Neuronal stem cell (in vitro differentiated cells): Measurements from ENCODE around the gene RAB27A.

Experiments
- DNase-seq: peaks from one replicate; pipeline ENCODE4 v3.0.0-alpha.2; 2013; ENCODE audit warnings: low spot score
- H2AFZ ChIP-seq: one replicate; pipeline ENCODE4 v1.6.1; 2013; ENCODE audit warnings: mild to moderate bottlenecking, low read length, inconsistent platforms
- H2AK5ac ChIP-seq: 2 replicates; pipeline ENCODE4 v1.6.1; 2013; ENCODE audit warnings: low read depth, mild to moderate bottlenecking, inconsistent platforms, low read length, moderate library complexity, mixed read lengths
- H2BK120ac ChIP-seq: 2 replicates; pipeline ENCODE4 v1.6.1; 2013; ENCODE audit warnings: low read depth, mild to moderate bottlenecking, inconsistent platforms, low read length, moderate library complexity, mixed read lengths
- H2BK12ac ChIP-seq: one replicate; pipeline ENCODE4 v1.6.1; 2013; ENCODE audit warnings: low read length, inconsistent platforms
- H2BK15ac ChIP-seq: 2 replicates; pipeline ENCODE4 v1.6.1; 2013; ENCODE audit warnings: mild to moderate bottlenecking, low read length, inconsistent platforms, mixed read lengths
- H2BK5ac ChIP-seq: one replicate; pipeline ENCODE4 v1.6.1; 2013; ENCODE audit warnings: inconsistent platforms, mild to moderate bottlenecking, low read length, moderate library complexity
- H3K14ac ChIP-seq: one replicate; pipeline ENCODE4 v1.6.1; 2013; ENCODE audit warnings: low read length, inconsistent platforms
- H3K18ac ChIP-seq: 2 replicates; pipeline ENCODE4 v1.6.1; 2013; ENCODE audit warnings: low read length, inconsistent platforms
- H3K23ac ChIP-seq: 2 replicates; pipeline ENCODE4 v1.6.1; 2013; ENCODE audit warnings: low read depth, mild to moderate bottlenecking, mixed read lengths, low read length, inconsistent platforms; ENCODE audit not compliant: poor library complexity
- H3K27ac ChIP-seq: replicated peaks from 3 replicates; pipeline ENCODE4 v1.5.1; 2013; ENCODE audit warnings: low read length, inconsistent platforms
- H3K27me3 ChIP-seq, 3 experiments: 2 replicates each; pipeline ENCODE4 v1.6.1; 2013; ENCODE audit warnings: low read length in 3 of 3, mild to moderate bottlenecking in 2 of 3, inconsistent platforms in 1 of 3, low read depth in 1 of 3, mixed read lengths in 1 of 3, moderate library complexity in 1 of 3; ENCODE audit not compliant: control insufficient read depth in 3 of 3, insufficient read depth in 3 of 3
- H3K36me3 ChIP-seq, 2 donors: replicated peaks in 1 of 2; 2 replicates each; pipeline ENCODE4 v1.6.1; 2013; ENCODE audit warnings: low read length in 2 of 2; ENCODE audit not compliant: control insufficient read depth in 2 of 2, insufficient read depth in 2 of 2
- H3K4ac ChIP-seq: 2 replicates; pipeline ENCODE4 v1.6.1; 2013; ENCODE audit warnings: inconsistent platforms, mild to moderate bottlenecking, low read length, moderate library complexity
- H3K4me1 ChIP-seq, 2 donors: 1 replicate in 1 of 2; 2 replicates in 1 of 2; pipeline ENCODE4 v1.6.1; 2013; ENCODE audit warnings: low read length in 2 of 2, low read depth in 1 of 2; ENCODE audit not compliant: control insufficient read depth in 2 of 2, insufficient read depth in 1 of 2
- H3K4me2 ChIP-seq: one replicate; pipeline ENCODE4 v1.6.1; 2013; ENCODE audit warnings: mild to moderate bottlenecking, low read length, inconsistent platforms; ENCODE audit not compliant: insufficient read depth, poor library complexity, severe bottlenecking
- H3K4me3 ChIP-seq, 2 donors: 2 replicates each; pipeline ENCODE4 v1.5.1; 2013; ENCODE audit warnings: low read length in 2 of 2, mild to moderate bottlenecking in 2 of 2, inconsistent platforms in 1 of 2, moderate library complexity in 1 of 2
- H3K79me1 ChIP-seq: one replicate; pipeline ENCODE4 v1.6.1; 2013; ENCODE audit warnings: low read depth, mild to moderate bottlenecking, inconsistent platforms, low read length, moderate library complexity
- H3K9ac ChIP-seq: one replicate; pipeline ENCODE4 v1.6.1; 2013; ENCODE audit warnings: mild to moderate bottlenecking, low read depth, low read length, inconsistent platforms; ENCODE audit not compliant: poor library complexity
- H3K9me3 ChIP-seq, 2 donors: replicated peaks in 1 of 2; 2 replicates each; pipeline versions ENCODE3 to v1.6.1; 2013; ENCODE audit warnings: low read length in 2 of 2, mild to moderate bottlenecking in 2 of 2, inconsistent platforms in 1 of 2, low read depth in 1 of 2, mixed read lengths in 1 of 2, moderate library complexity in 1 of 2; ENCODE audit not compliant: control insufficient read depth in 2 of 2, insufficient read depth in 1 of 2
- H4K8ac ChIP-seq: one replicate; pipeline ENCODE4 v1.6.1; 2013; ENCODE audit warnings: low read depth, mild to moderate bottlenecking, inconsistent platforms, low read length, moderate library complexity
- H4K91ac ChIP-seq: one replicate; pipeline ENCODE4 v1.6.1; 2013; ENCODE audit warnings: low read length, low read depth, mild to moderate bottlenecking, inconsistent platforms; ENCODE audit not compliant: poor library complexity
- WGBS, 2 donors: extraction: QIAGEN DNeasy Blood & Tissue Kit; methylation state at CpG; one replicate each; pipeline ENCODE4 v1.1.7; 2013; ENCODE audit warnings: missing lambda C conversion rate in 2 of 2, mixed read lengths in 1 of 2; ENCODE audit not compliant: insufficient read length in 2 of 2, insufficient replicate concordance in 1 of 2; ENCODE audit errors: extremely low coverage in 2 of 2; 5-methylcytosine and 5-hydroxymethylcytosine counted together

The RAB27A gene

GRCh38 chr15:55170361-55170760, 119.3 kb downstream of the RAB27A start:
- Histone ChIP-seq H3K9ac (no peak overlapping the region), H3K4ac (no peak overlapping the region), H3K4me3 (no peak overlapping the region), H2AK5ac (no peak overlapping the region), H3K27me3 (no peaks in the 10 kb centered on the region), H2BK120ac (no peak overlapping the region), H3K4me1 (no peaks in the 10 kb centered on the region), H3K9me3 (no peaks in the 10 kb centered on the region), H3K79me1 (no peaks in the 10 kb centered on the region), H3K23ac (no peak overlapping the region), H4K8ac (no peak overlapping the region), H2BK12ac (no peak overlapping the region), H3K36me3 (no peaks in the 10 kb centered on the region), H2AFZ (no peak overlapping the region), H2BK15ac (no peak overlapping the region), H2BK5ac (no peak overlapping the region), H4K91ac (no peak overlapping the region), H3K14ac (no peak overlapping the region), H3K4me2 (no peak overlapping the region), H3K27ac (no peak overlapping the region), H3K18ac (no peak overlapping the region)
- no peak for DNase-seq
- WGBS, 2 donors = no CpG with 5 or more reads among the region's 4 CpGs

- Histone ChIP-seq H3K4ac (no peak overlapping the region), H3K27ac (no peak overlapping the region), H2AK5ac (no peak overlapping the region), H3K4me2 (no peak overlapping the region), H3K9me3 (no peaks in the 10 kb centered on the region), H3K4me3 (no peak overlapping the region), H3K36me3 (no peaks in the 10 kb centered on the region), H3K23ac (no peak overlapping the region), H2BK15ac (no peak overlapping the region), H2BK5ac (no peak overlapping the region), H3K9ac (no peak overlapping the region), H3K4me1 (no peaks in the 10 kb centered on the region), H2BK120ac (no peak overlapping the region), H3K14ac (no peak overlapping the region), H3K79me1 (no peaks in the 10 kb centered on the region), H2AFZ (no peak overlapping the region), H2BK12ac (no peak overlapping the region), H4K8ac (no peak overlapping the region), H3K27me3 (no peaks in the 10 kb centered on the region), H4K91ac (no peak overlapping the region), H3K18ac (no peak overlapping the region)
- DNase-seq = peak; percentile 67
- no CpG with 5 or more reads among the region's 11 CpGs for WGBS, 2 donors
These were observed 121.2 kb downstream of the RAB27A start for GRCh38 chr15:55168350-55168974.

GRCh38 chr15:55164284-55164683, 125.3 kb downstream of the RAB27A start:
- no peak overlapping the region for H2BK5ac ChIP-seq
- WGBS, 2 donors = no CpG with 5 or more reads among the region's 4 CpGs
- no peak overlapping the region for H3K14ac ChIP-seq
- H2BK12ac ChIP-seq = no peak overlapping the region
- H3K4me3 ChIP-seq = no peak overlapping the region
- H3K27ac ChIP-seq = no peak overlapping the region
- no peak overlapping the region for H2AFZ ChIP-seq
- H3K36me3 ChIP-seq = no peaks in the 10 kb centered on the region
- no peak for DNase-seq
- H2AK5ac ChIP-seq = no peak overlapping the region
- no peak overlapping the region for H3K4me2 ChIP-seq
- no peak overlapping the region for H4K91ac ChIP-seq
- no peak overlapping the region for H2BK15ac ChIP-seq
- H3K23ac ChIP-seq = no peak overlapping the region
- H3K4me1 ChIP-seq = no peaks in the 10 kb centered on the region
- no peak overlapping the region for H2BK120ac ChIP-seq
- no peak overlapping the region for H3K4ac ChIP-seq
- H3K27me3 ChIP-seq = no peaks in the 10 kb centered on the region
- H3K9ac ChIP-seq = no peak overlapping the region
- no peak overlapping the region for H4K8ac ChIP-seq
- no peaks in the 10 kb centered on the region for H3K9me3 ChIP-seq
- no peaks in the 10 kb centered on the region for H3K79me1 ChIP-seq
- no peak overlapping the region for H3K18ac ChIP-seq
